K562 (cell line): Measurements from ENCODE around the gene TLN1. TPM values are rescaled to one million over a fixed set of nuclear protein-coding genes. Genes with fewer than 3 reads are reported as not detected.

Source experiments
- ATAC-seq: fragments of 200-7000 bp; cut with Tn5 transposase; 3 replicates; pipeline ENCODE4 v1.9.1; 2020; ENCODE audit warnings: moderate library complexity
- BruUV-seq: library from RNA; stranded (reverse); fragments of 400-500 nt; replicated peaks from 2 replicates; lab custom pipeline; 2021; lab: Mats Ljungman, UMichigan
- CTCF ChIA-PET: fragments of 300-600 bp; formaldehyde crosslinking; extraction: SDS; loops from one replicate; lab custom pipeline; 2021; ENCODE audit warnings: low intra/inter-chr PET ratio; lab: Yijun Ruan, JAX
- POLR2A ChIA-PET: fragments of 300-600, 350-650 bp; sonication (Branson Sonifier 250); formaldehyde crosslinking; extraction: SDS; loops from one replicate; lab custom pipeline; 2021; ENCODE audit warnings: antibody characterized with exemption, inconsistent platforms; lab: Yijun Ruan, JAX
- DNase-seq, 4 experiments: peaks; one replicate each; pipeline versions ENCODE4 v3.0.0 to v3.0.0-alpha.2; 2011 to 2018; ENCODE audit warnings: low spot score in 3 of 4, mixed read lengths in 3 of 4; ENCODE audit errors: extremely low read depth in 1 of 4
- FAIRE-seq: peaks from 2 replicates; lab custom pipeline; 2011; peaks lifted over from hg19 to GRCh38; lab: Jason Lieb, UNC
- H2AFZ ChIP-seq: 2 replicates; pipeline ENCODE4 v1.6.0; 2011; ENCODE audit warnings: low read depth, low read length, control low read depth, inconsistent platforms
- H3K27ac ChIP-seq: fragments of 200-600 bp; 3 replicates; pipeline ENCODE4 v1.8.0; 2011; ENCODE audit warnings: low read depth, mild to moderate bottlenecking, control low read depth, inconsistent platforms, low read length, moderate library complexity, mixed read lengths; ENCODE audit errors: extremely low read depth
- H3K27me3 ChIP-seq, 2 experiments: fragments of 300-600 bp in 1 of 2; 2 replicates in 1 of 2; 3 replicates in 1 of 2; pipeline versions ENCODE4 v1.6.0 to v1.8.0; 2011; ENCODE audit warnings: inconsistent platforms in 2 of 2, low read length in 2 of 2, mild to moderate bottlenecking in 1 of 2, mixed read lengths in 1 of 2, moderate library complexity in 1 of 2; ENCODE audit not compliant: control insufficient read depth in 2 of 2, insufficient read depth in 2 of 2
- H3K36me3 ChIP-seq: fragments of 300-600 bp; 3 replicates; pipeline ENCODE4 v1.8.0; 2011; ENCODE audit warnings: mild to moderate bottlenecking, low read length, inconsistent platforms; ENCODE audit not compliant: control insufficient read depth, insufficient read depth
- H3K4me1 ChIP-seq, 2 experiments: fragments of 200-600 bp in 1 of 2; replicated peaks in 1 of 2; 2 replicates in 1 of 2; 3 replicates in 1 of 2; pipeline versions ENCODE4 v1.5.1 to v1.8.0; 2011; ENCODE audit warnings: inconsistent platforms in 2 of 2, low read length in 2 of 2, mild to moderate bottlenecking in 1 of 2, mixed read lengths in 1 of 2, moderate library complexity in 1 of 2; ENCODE audit not compliant: control insufficient read depth in 2 of 2, insufficient read depth in 2 of 2
- H3K4me2 ChIP-seq: 2 replicates; pipeline ENCODE4 v1.6.1; 2011; ENCODE audit warnings: low read length, control low read depth, inconsistent platforms, mixed read lengths; ENCODE audit not compliant: insufficient read depth
- H3K4me3 ChIP-seq: fragments of 200-600 bp; sonication (generic), shearing (Covaris generic); 2 replicates; pipeline ENCODE4 v1.5.1; 2016; ENCODE audit warnings: control low read depth, inconsistent platforms
- H3K79me2 ChIP-seq: fragments of 200-600 bp; 3 replicates; pipeline ENCODE4 v1.8.0; 2011; ENCODE audit warnings: low read length, inconsistent platforms; ENCODE audit not compliant: control insufficient read depth, insufficient read depth
- H3K9ac ChIP-seq, 2 experiments: 2 replicates each; pipeline versions ENCODE4 v1.6.0 to v1.6.1; 2011; ENCODE audit warnings: low read depth in 2 of 2, low read length in 2 of 2, control low read depth in 1 of 2, inconsistent platforms in 1 of 2, mild to moderate bottlenecking in 1 of 2, mixed read lengths in 1 of 2; ENCODE audit not compliant: insufficient read depth in 1 of 2
- H3K9me1 ChIP-seq: one replicate; pipeline ENCODE4 v1.6.0; 2011; ENCODE audit warnings: inconsistent platforms, mild to moderate bottlenecking, low read length, moderate library complexity; ENCODE audit not compliant: control insufficient read depth, insufficient read depth
- H3K9me3 ChIP-seq: replicated peaks from 2 replicates; pipeline ENCODE4 v1.5.1; 2011; ENCODE audit warnings: low read depth, low read length, inconsistent platforms; ENCODE audit not compliant: control insufficient read depth, insufficient read depth
- H4K20me1 ChIP-seq: replicated peaks from 2 replicates; pipeline ENCODE4 v1.6.1; 2011; ENCODE audit warnings: low read length, inconsistent platforms, mixed read lengths; ENCODE audit not compliant: control insufficient read depth, insufficient read depth
- BMI1 ChIP-seq: fragments of 150-350 bp; IDR thresholded peaks from 2 replicates; pipeline ENCODE4 v1.6.1; 2014; ENCODE audit warnings: low read length
- CAMTA2 ChIP-seq: fragments of 250-450 bp; sonication (Bioruptor Pico); conservative IDR thresholded peaks from 2 replicates; pipeline ENCODE4 v1.5.1; 2022
- CBFA2T3 ChIP-seq: fragments of 450-650 bp; IDR thresholded peaks from 2 replicates; pipeline ENCODE4 v1.6.1; 2017
- FOSL1 ChIP-seq: fragments of 200-800 bp; sonication (Bioruptor generic); conservative IDR thresholded peaks from 2 replicates; pipeline ENCODE4 v1.6.1; 2016; ENCODE audit warnings: missing genetic modification characterization, missing compliant biosample characterization
- KDM1A ChIP-seq, 2 experiments: fragments of 450-650 bp; IDR thresholded peaks; 2 replicates each; pipeline ENCODE4 v1.6.1; 2016; ENCODE audit warnings: mild to moderate bottlenecking in 2 of 2
- NFE2 ChIP-seq: IDR thresholded peaks from 2 replicates; pipeline ENCODE4 v1.6.1; 2014; ENCODE audit warnings: antibody characterized with exemption, low read depth
- PYGO2 ChIP-seq: fragments of 450-650 bp; IDR thresholded peaks from 2 replicates; pipeline ENCODE4 v1.6.1; 2016; ENCODE audit warnings: mild to moderate bottlenecking, missing genetic modification characterization, moderate library complexity, missing compliant biosample characterization
- RCOR1 ChIP-seq, 2 experiments: IDR thresholded peaks; 2 replicates each; pipeline ENCODE4 v1.6.1; 2012; ENCODE audit warnings: low read depth in 2 of 2, low read length in 2 of 2, borderline replicate concordance in 1 of 2, improper control_type of control experiment in 1 of 2
- USF1 ChIP-seq: sonication (generic); formaldehyde crosslinking; IDR thresholded peaks from 2 replicates; pipeline ENCODE4 v1.9.0; 2022; ENCODE audit warnings: mild to moderate bottlenecking, missing genetic modification reagents
- ZNF217 ChIP-seq: sonication (generic); formaldehyde crosslinking; IDR thresholded peaks from 2 replicates; pipeline ENCODE4 v1.8.0; 2022; ENCODE audit warnings: mild to moderate bottlenecking, missing genetic modification reagents
- ZNF24 ChIP-seq: fragments of 450-650 bp; IDR thresholded peaks from 2 replicates; pipeline ENCODE4 v1.6.1; 2016
- WGBS: fragments of 100-300 bp; shearing (Covaris generic); methylation state at CpG from one replicate; pipeline ENCODE4 v1.1.6; 2016; ENCODE audit warnings: low coverage, mixed read lengths; ENCODE audit not compliant: insufficient coverage; ENCODE audit errors: missing lambda C conversion rate; 5-methylcytosine and 5-hydroxymethylcytosine counted together
- in situ Hi-C: fragments of 300-500 bp; cut with MboI; formaldehyde crosslinking; loops from 4 replicates; pipeline ENCODE4 v1.15.0; 2018; ENCODE audit warnings: inconsistent platforms, mixed read lengths
- intact Hi-C: fragments of 100-400 bp; cut with micrococcal nuclease; formaldehyde crosslinking; loops from 2 replicates; pipeline ENCODE4 v1.14.2; 2022
- polyA plus RNA-seq, 8 experiments: library from polyadenylated mRNA; depleted of rRNA in 4 of 8; stranded (reverse) in 5 of 8; unstranded in 3 of 8; fragments of >200 nt; fragmentation: Nextera tagmentation in 2 of 8; fragmentation: Illumina TruSeq in 1 of 8; extraction: Ambion mirVana in 2 of 8; extraction: Trizol in 1 of 8; gene quantifications; 2 replicates each; pipeline versions ENCODE4 v1.2.1 to v1.2.3, GENCODE V29; 2011 to 2014; ENCODE audit warnings: inconsistent platforms in 1 of 8, missing spikeins in 1 of 8
- total RNA-seq, 7 experiments: library from RNA; depleted of rRNA in 6 of 7; stranded (reverse); fragments of >200 nt in 6 of 7; fragmentation: Illumina TruSeq in 2 of 7; extraction: Trizol in 2 of 7; gene quantifications; 2 replicates each; pipeline versions ENCODE4 v1.2.1 to v1.2.3, GENCODE V29; 2011 to 2021; ENCODE audit warnings: low replicate concordance in 1 of 7
- TF ChIP-seq, protein P1 (sequence below): fragments of 250-450 bp; sonication (Bioruptor Pico); IDR thresholded peaks from 2 replicates; pipeline ENCODE4 v1.9.0; 2021; ENCODE audit warnings: mild to moderate bottlenecking
- TF ChIP-seq, protein P2 (sequence below): fragments of 250-450 bp; sonication (Bioruptor Pico); IDR thresholded peaks from 2 replicates; pipeline ENCODE4 v1.5.0; 2021; ENCODE audit warnings: mild to moderate bottlenecking, borderline replicate concordance

Gene TLN1
- total and polyA plus RNA-seq, 9 of the 15 experiments (the other 6 are each of a cell fraction or from before 2014, with no cell fraction given), result 3.6 to 240 (median 54.8) TPM

GRCh38 chr9:35755071-35755470 lies 23.1 kb upstream of the TLN1 start:
- Histone ChIP-seq H3K9me1 (no peaks in the 10 kb centered on the region), H3K27me3 (no peaks in the 10 kb centered on the region), H3K79me2 (peaks cover 27% of the 10 kb centered on the region), H4K20me1 (no peaks in the 10 kb centered on the region), H3K27ac (no peak overlapping the region), H3K36me3 (peaks cover 31% of the 10 kb centered on the region; the same call in 2 of the 3 replicates), H3K9me3 (no peaks in the 10 kb centered on the region), H3K4me1 (peaks cover 6 to 9% of the 10 kb centered on the region in 2 experiments), H2AFZ (no peak overlapping the region), H3K9ac (no peak overlapping the region), H3K4me3 (no peak overlapping the region), H3K4me2 (no peak overlapping the region)
- ChIA-PET CTCF (no interaction called here), POLR2A (interaction anchor here (1.0 to 1.7 kb wide), 2 partner anchors 14 to 22 kb away, joined by 3 to 5 read pairs; partner anchors contain the start of genes CREB3 and TLN1)
- no peak for DNase-seq
- ATAC-seq, result no peak
- in situ Hi-C loops (no loop called here), intact Hi-C loops (no loop called here)
- BruUV-seq, result no TSS peak
- peak; percentile 40 for FAIRE-seq
- 7% methylated on average over 4 of the region's 4 CpGs for WGBS
- TF ChIP-seq KDM1A (IDR thresholded peaks at IDR 0.05) (peak; percentile 20 to 58; a peak in 3 of 4 replicates), CBFA2T3 (peak; percentile 15; the same call in 1 of the 2 replicates), ZNF24 (no peak), NFE2 (peak; percentile 36; the same call in 1 of the 2 replicates), RCOR1 (IDR thresholded peaks at IDR 0.05; ENCODE audit: borderline replicate concordance in 1 of 2, low read depth in 2 of 2, low read length in 2 of 2) (peak in 1 of 2 experiments; percentile 58; a peak in 1 of 4 replicates), BMI1 (no peak), FOSL1 (tag) (0 out of 2 replicates have a peak, but pooled peaks have one; percentile 14)

GRCh38 chr9:35754264-35754663 lies 22.3 kb upstream of the TLN1 start, which contains the start of gene MSMP:
Gene MSMP (minus strand): TSS chr9:35754276. CDS start chr9:35754129, 147 bp downstream.
- Histone ChIP-seq H3K4me1 (peaks cover 9 to 15% of the 10 kb centered on the region in 2 experiments), H3K4me2 (no peak within 1 kb of the TSS), H3K79me2 (peaks cover 32% of the 10 kb centered on the region), H4K20me1 (no peaks in the 10 kb centered on the region), H3K9ac (no peak within 1 kb of the TSS), H3K9me1 (no peaks in the 10 kb centered on the region), H3K27me3 (no peaks in the 10 kb centered on the region), H3K4me3 (no peak within 1 kb of the TSS), H3K9me3 (no peaks in the 10 kb centered on the region), H2AFZ (no peak within 1 kb of the TSS), H3K36me3 (peaks cover 31% of the 10 kb centered on the region; the same call in 2 of the 3 replicates), H3K27ac (no peak within 1 kb of the TSS)
- no peak for ATAC-seq
- FAIRE-seq, result no peak
- 84% methylated on average over 2 of the region's 3 CpGs for WGBS
- intact Hi-C loops, result no loop called here
- no peak for DNase-seq
- no TSS peak for BruUV-seq
- POLR2A ChIA-PET, result interaction anchor here (0.8 to 1.7 kb wide), 3 partner anchors 13 to 22 kb away, joined by 3 to 6 read pairs (median 5); partner anchors contain the start of genes CREB3 and TLN1
- in situ Hi-C loops, result no loop called here
- CTCF ChIA-PET, result no interaction called here
- TF ChIP-seq, protein P1, sequence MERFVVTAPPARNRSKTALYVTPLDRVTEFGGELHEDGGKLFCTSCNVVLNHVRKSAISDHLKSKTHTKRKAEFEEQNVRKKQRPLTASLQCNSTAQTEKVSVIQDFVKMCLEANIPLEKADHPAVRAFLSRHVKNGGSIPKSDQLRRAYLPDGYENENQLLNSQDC (CRISPR knock-in tag), result no peak
- TF ChIP-seq, protein P2, sequence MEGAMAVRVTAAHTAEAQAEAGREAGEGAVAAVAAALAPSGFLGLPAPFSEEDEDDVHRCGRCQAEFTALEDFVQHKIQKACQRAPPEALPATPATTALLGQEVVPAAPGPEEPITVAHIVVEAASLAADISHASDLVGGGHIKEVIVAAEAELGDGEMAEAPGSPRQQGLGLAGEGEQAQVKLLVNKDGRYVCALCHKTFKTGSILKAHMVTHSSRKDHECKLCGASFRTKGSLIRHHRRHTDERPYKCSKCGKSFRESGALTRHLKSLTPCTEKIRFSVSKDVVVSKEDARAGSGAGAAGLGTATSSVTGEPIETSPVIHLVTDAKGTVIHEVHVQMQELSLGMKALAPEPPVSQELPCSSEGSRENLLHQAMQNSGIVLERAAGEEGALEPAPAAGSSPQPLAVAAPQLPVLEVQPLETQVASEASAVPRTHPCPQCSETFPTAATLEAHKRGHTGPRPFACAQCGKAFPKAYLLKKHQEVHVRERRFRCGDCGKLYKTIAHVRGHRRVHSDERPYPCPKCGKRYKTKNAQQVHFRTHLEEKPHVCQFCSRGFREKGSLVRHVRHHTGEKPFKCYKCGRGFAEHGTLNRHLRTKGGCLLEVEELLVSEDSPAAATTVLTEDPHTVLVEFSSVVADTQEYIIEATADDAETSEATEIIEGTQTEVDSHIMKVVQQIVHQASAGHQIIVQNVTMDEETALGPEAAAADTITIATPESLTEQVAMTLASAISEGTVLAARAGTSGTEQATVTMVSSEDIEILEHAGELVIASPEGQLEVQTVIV, result no peak
- TF ChIP-seq PYGO2 (tag) (no peak), CAMTA2 (CRISPR knock-in tag) (no peak), USF1 (CRISPR knock-in tag) (no peak), ZNF217 (no peak)
